Activated CD4-positive, alpha-beta T cell treated with anti-CD3 and anti-CD28 coated beads, Interleukin-2, amount 50 U/mL, for 24 hours (primary cell): ENCODE measurements around the gene PER1.

ENCODE experiments used
- DNase-seq, 2 donors: peaks; one replicate each; pipeline ENCODE4 v3.0.0-alpha.2; 2020; ENCODE audit warnings: low read depth in 1 of 2, low spot score in 1 of 2

The PER1 gene

GRCh38 chr17:8103549-8103948, 48.7 kb downstream of the PER1 start:
- no peak for DNase-seq

GRCh38 chr17:8101721-8102120, 50.5 kb downstream of the PER1 start:
- DNase-seq, result no peak

GRCh38 chr17:8100763-8101162, 51.4 kb downstream of the PER1 start:
- DNase-seq, result no peak

- no peak for DNase-seq
Measured at GRCh38 chr17:8100111-8100510, 52.1 kb downstream of the PER1 start.

GRCh38 chr17:8096541-8096940, 55.7 kb downstream of the PER1 start:
- DNase-seq, result no peak

GRCh38 chr17:8095361-8095760, 56.8 kb downstream of the PER1 start:
- no peak for DNase-seq

- no peak for DNase-seq
Measured at GRCh38 chr17:8091033-8091687, 61.0 kb downstream of the PER1 start.
